AG09319 (cell line): Measurements from ENCODE around the gene ZW10.
"Not testable (repeated sequence)": the region's sequence is repeated elsewhere in the genome, so short reads cannot be mapped to it uniquely, and the experiment has no call there.

ENCODE experiments used
- DNase-seq: peaks from one replicate; pipeline ENCODE4 v3.0.0-alpha.2; 2010; ENCODE audit warnings: low read depth; ENCODE audit errors: extremely low read depth
- TF ChIP-seq, protein P1 (sequence below): IDR thresholded peaks from 2 replicates; pipeline ENCODE4 v1.5.1; 2011; ENCODE audit warnings: low read depth, mild to moderate bottlenecking, inconsistent platforms, low read length, moderate library complexity

The ZW10 gene

DNA sequence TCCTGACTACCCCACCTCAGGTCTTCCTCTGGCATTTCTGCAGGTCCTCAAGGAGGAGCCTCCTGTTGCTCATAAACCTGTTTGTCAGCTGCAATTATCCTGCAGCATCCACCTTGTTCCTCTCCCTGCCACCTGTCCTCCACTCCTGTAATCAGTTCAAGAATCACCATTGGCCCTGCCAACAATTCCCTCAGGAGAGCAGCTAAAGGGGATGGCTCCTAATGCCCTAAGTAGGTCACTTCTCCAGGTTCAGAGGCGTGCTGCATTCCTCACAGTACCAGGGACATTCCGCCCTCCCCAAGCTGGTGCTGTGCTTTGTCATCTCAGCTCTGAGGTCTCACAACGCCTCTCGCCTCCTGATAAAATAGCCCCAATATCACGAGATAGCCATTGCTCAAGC is 8.2 kb upstream of the ZW10 start:
- no peak for DNase-seq
- TF ChIP-seq, protein P1, sequence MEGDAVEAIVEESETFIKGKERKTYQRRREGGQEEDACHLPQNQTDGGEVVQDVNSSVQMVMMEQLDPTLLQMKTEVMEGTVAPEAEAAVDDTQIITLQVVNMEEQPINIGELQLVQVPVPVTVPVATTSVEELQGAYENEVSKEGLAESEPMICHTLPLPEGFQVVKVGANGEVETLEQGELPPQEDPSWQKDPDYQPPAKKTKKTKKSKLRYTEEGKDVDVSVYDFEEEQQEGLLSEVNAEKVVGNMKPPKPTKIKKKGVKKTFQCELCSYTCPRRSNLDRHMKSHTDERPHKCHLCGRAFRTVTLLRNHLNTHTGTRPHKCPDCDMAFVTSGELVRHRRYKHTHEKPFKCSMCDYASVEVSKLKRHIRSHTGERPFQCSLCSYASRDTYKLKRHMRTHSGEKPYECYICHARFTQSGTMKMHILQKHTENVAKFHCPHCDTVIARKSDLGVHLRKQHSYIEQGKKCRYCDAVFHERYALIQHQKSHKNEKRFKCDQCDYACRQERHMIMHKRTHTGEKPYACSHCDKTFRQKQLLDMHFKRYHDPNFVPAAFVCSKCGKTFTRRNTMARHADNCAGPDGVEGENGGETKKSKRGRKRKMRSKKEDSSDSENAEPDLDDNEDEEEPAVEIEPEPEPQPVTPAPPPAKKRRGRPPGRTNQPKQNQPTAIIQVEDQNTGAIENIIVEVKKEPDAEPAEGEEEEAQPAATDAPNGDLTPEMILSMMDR, result no peak

DNA sequence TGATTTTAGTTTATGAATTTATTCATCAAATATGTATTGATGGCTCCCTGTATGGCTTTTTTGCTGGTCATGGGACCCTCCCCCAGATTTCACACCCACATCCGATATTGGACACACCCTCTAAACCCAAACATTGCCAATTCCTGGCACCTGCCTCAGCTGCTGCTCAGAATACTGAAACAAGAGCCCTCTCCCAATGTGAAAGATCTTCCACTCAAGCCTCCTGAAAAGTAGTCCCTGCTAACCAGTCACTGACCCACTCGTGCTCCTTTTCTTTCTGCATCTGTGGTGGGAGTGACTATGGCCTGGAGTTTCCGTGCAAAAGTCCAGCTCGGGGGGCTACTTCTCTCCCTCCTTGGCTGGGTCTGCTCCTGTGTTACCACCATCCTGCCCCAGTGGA is 6.0 kb upstream of the ZW10 start, which contains the start of gene CLDN25:
Gene CLDN25, plus strand, starts transcription at position 301 of the 400 bp plus-strand sequence. Its CDS starts 0 bp downstream, at position 301.
- TF ChIP-seq, protein P1, result no peak
- DNase-seq, result no peak

DNA sequence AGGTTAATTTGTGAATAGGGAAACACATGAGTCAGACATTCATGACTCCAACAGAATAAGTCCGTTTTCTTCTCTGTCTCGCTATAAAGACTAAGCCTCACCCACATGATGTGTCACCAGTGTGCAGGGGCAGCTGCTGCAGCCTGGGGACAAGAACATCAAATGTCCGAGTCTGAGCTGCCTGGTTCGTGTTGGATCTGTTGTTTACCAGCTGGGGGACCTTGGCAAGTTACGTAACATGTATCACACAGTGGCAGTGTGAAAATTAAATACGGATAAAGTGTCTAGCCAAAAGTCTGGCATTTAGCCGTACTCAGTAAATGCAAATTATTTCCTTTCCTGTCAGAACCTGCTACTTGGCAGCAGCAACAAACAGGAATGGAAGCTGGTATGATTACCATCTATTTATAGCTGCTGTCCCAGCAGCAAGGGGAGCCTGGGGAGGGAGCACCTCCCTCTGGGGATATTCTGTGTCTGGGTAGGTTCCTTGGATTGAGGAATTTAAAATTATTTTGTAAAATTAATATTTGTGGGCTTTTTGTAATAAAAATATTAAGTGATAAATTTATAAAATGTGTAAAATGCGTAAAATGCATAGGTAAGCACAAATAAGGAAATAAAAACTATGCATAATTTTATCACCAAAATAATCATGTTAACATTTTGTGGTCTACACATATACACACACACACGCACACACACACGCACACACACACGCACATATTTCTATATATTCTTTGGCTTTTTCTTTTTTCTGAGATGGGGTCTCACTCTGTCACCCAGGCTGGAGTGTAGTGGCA is 4.8 kb upstream of the ZW10 start:
- TF ChIP-seq, protein P1, result no peak

DNA sequence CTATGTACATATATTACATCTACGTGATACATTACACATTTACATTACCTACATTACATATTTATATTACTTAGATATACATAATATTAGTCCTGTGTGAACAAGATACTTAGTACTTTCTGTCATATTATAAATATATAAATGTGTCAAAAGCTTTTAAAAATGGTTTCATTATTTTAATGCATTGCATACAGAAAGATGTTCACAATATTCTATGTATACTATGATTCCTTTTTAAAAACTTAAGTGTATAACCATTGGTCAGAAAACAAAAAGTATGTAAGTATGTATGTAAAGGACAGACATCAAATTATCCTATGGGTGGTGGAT is 647 bp upstream of the ZW10 start:
- TF ChIP-seq, protein P1, result no peak
- no peak for DNase-seq

More for the DNA sequence above, 4.8 kb upstream of the ZW10 start:
- no peak for DNase-seq

DNA sequence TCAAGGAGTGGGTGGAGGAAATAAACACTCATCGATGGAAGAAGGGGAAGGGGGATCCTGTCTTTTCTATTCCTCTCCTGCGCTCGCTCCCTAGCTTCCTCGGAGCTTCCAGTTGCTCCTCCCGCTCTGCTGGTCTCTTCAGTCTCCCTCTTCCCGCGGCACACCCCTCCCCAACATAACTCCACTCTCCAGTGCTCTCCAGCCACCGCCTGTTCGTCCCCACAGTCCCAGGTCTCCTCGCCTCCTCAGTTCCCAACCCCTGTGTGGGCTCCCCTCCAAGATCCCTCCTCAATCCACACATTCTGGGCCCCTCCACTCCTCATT is 438 bp downstream of the ZW10 start:
- no peak for DNase-seq
- TF ChIP-seq, protein P1, result no peak

DNA sequence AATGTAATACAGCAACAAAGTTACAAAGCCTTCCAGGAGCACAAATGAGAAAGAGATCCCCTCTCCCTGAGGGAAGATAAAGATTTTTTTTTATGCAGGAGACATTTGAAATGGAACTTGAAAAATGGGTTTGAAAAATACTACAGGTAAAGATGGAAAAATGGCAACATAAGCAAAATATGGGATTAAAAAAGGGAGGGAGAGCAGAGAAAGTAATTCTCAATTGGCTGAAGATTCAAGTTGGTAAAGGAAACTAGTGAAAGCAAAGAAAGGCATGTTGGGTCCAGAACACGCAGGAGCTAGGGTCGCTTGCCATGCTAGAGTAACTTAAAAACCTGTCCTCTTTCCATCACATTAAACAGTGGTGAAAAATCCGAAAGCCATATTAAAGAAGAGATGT is 1.5 kb downstream of the ZW10 start:
- DNase-seq, result no peak
- TF ChIP-seq, protein P1, result no peak

DNA sequence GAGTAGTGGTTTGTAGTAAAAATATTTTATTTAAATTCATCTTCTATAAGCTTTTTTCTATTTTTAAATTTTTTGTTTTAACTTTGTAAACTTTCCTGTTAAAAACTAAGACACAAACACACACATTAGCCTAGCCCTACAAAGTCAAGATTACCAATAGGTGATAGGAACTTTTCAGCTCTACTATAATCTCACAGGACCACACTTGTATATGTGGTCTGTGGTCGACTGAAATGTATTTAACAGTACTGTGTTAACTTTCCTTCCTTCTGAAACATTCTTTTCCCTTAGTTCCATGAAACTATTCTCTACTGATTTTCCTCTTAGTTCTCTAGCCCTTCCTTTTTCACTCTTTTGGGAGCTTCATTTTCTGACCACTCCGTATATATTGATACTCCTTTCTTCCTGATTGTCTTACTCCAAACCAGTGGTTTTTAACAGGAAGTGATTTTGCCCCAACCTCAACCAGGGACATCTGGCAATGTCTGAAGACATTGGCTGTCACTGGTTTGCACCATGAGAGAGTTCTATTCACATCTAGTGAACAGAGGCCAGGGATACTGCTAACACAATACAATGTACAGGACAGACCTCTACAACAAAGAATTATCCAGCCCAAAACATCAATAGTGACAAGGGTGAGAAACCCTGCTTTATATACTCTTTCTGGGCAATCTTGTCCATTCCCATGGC is 8.8 kb downstream of the ZW10 start:
- DNase-seq, result no peak

DNA sequence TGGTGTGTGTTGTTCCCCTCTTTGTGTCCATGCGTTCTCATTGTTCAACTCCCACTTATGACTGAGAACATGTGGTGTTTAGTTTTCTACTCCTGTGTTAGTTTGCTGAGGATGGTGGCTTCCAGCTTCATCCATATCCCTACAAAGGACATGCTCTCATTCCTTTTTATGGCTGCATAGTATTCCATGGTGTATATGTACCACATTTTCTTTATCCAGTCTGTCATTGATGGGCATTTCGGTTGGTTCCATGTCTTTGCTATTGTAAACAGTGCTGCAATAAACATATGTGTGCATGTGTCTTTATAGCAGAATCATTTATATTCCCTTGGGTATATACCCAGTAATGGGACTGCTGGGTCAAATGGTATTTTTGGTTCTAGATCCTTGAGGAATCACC is 10.5 kb downstream of the ZW10 start:
- DNase-seq, result not testable (repeated sequence)

More for the DNA sequence above, 8.8 kb downstream of the ZW10 start:
- TF ChIP-seq, protein P1, result no peak
